Calu3 (cell line): ENCODE data around the gene HS3ST3B1. TPM values are rescaled to one million over a fixed set of nuclear protein-coding genes. Genes with fewer than 3 reads are reported as not detected.

Experiments
- BruUV-seq: library from RNA; stranded (reverse); fragments of 400-500 nt; replicated peaks from 2 replicates; lab custom pipeline; 2021; lab: Mats Ljungman, UMichigan
- CTCF ChIA-PET: fragments of 300-600 bp; sonication (Branson Sonifier 250); formaldehyde crosslinking; loops from one replicate; lab custom pipeline; 2022; ENCODE audit warnings: antibody characterized with exemption; lab: Charles Lee
- DNase-seq: peaks from one replicate; pipeline ENCODE4 v3.0.0; 2022
- H3K27ac Mint-ChIP-seq: one replicate; pipeline ENCODE4 v1.8.0; 2022; ENCODE audit warnings: mixed read lengths; ENCODE audit not compliant: unreplicated experiment
- H3K27me3 Mint-ChIP-seq: one replicate; pipeline ENCODE4 v1.8.0; 2022; ENCODE audit warnings: mixed read lengths; ENCODE audit not compliant: unreplicated experiment
- H3K36me3 Mint-ChIP-seq: one replicate; pipeline ENCODE4 v1.8.0; 2022; ENCODE audit warnings: mild to moderate bottlenecking, moderate library complexity, mixed read lengths; ENCODE audit not compliant: insufficient read depth, unreplicated experiment
- H3K4me1 Mint-ChIP-seq: one replicate; pipeline ENCODE4 v1.8.0; 2022; ENCODE audit warnings: mild to moderate bottlenecking, low read depth, mixed read lengths; ENCODE audit not compliant: unreplicated experiment
- H3K4me3 Mint-ChIP-seq: one replicate; pipeline ENCODE4 v1.8.0; 2022; ENCODE audit warnings: mild to moderate bottlenecking, low read depth, moderate library complexity, mixed read lengths; ENCODE audit not compliant: unreplicated experiment
- H3K9me3 Mint-ChIP-seq: one replicate; pipeline ENCODE4 v1.8.0; 2022; ENCODE audit warnings: low read depth, mixed read lengths; ENCODE audit not compliant: unreplicated experiment
- intact Hi-C: fragments of 100-400 bp; cut with micrococcal nuclease; formaldehyde crosslinking; loops from one replicate; pipeline ENCODE4 v1.10.0; 2022; ENCODE audit not compliant: unreplicated experiment
- total RNA-seq: library from RNA; stranded (reverse); gene quantifications from 2 replicates; pipeline ENCODE4 v1.2.3, GENCODE V29; 2022
- TF ChIP-seq, protein P1 (sequence below): fragments of 200-600 bp; IDR thresholded peaks from one replicate; pipeline ENCODE4 v1.8.0; 2022; ENCODE audit warnings: antibody characterized with exemption; ENCODE audit not compliant: unreplicated experiment

Gene HS3ST3B1
- total RNA-seq, 1 experiment from 2014 or later = 0.80 TPM

DNA sequence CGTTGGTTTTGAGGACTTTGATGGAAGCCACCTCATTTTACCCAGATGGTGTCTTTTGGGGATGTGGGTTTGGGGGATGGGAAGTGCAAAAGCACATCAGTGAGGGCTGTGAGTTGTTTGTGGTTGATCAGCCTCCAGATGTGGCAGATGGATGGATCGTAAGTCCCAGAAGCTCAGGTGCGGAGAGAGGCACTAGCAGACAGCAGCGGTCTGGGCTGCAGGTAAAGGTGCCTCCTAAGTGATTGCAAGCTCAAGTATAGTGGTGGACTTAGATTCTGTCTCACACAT is 18.0 kb downstream of the HS3ST3B1 start:
- TF ChIP-seq, protein P1, sequence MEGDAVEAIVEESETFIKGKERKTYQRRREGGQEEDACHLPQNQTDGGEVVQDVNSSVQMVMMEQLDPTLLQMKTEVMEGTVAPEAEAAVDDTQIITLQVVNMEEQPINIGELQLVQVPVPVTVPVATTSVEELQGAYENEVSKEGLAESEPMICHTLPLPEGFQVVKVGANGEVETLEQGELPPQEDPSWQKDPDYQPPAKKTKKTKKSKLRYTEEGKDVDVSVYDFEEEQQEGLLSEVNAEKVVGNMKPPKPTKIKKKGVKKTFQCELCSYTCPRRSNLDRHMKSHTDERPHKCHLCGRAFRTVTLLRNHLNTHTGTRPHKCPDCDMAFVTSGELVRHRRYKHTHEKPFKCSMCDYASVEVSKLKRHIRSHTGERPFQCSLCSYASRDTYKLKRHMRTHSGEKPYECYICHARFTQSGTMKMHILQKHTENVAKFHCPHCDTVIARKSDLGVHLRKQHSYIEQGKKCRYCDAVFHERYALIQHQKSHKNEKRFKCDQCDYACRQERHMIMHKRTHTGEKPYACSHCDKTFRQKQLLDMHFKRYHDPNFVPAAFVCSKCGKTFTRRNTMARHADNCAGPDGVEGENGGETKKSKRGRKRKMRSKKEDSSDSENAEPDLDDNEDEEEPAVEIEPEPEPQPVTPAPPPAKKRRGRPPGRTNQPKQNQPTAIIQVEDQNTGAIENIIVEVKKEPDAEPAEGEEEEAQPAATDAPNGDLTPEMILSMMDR = no peak
- Mint-ChIP-seq H3K9me3 (peaks cover 3% of the 10 kb centered on the region), H3K36me3 (no peaks in the 10 kb centered on the region), H3K4me3 (no peak overlapping the region), H3K27me3 (no peaks in the 10 kb centered on the region), H3K4me1 (no peaks in the 10 kb centered on the region), H3K27ac (no peak overlapping the region)
- CTCF ChIA-PET = no interaction called here
- BruUV-seq = no TSS peak
- intact Hi-C loops = no loop called here
- DNase-seq = no peak

DNA sequence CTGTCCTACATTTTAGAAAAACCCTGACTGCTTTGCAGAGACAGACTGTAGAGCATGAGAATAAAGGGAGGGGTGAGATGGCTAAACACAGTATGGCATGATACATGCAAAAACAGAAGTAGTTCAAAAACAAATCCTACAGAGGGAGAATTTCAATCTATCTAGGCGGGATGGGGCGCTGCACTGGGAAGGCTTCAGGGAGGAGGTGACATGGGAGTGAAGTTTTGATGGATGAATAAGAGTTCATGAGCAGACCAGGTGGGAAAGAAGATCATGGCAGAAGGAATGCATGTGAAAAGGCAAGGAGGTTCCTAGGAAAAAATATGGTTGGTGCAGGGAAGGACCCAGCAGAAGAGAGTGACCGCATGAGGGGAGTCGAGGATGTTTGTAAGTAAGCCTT is 19.2 kb downstream of the HS3ST3B1 start:
- no peak for DNase-seq
- TF ChIP-seq, protein P1 = no peak
- CTCF ChIA-PET = no interaction called here
- Mint-ChIP-seq H3K27ac (no peak overlapping the region), H3K4me1 (no peaks in the 10 kb centered on the region), H3K27me3 (no peaks in the 10 kb centered on the region), H3K4me3 (no peak overlapping the region), H3K36me3 (no peaks in the 10 kb centered on the region), H3K9me3 (peaks cover 5% of the 10 kb centered on the region)
- intact Hi-C loops = no loop called here
- BruUV-seq = no TSS peak

DNA sequence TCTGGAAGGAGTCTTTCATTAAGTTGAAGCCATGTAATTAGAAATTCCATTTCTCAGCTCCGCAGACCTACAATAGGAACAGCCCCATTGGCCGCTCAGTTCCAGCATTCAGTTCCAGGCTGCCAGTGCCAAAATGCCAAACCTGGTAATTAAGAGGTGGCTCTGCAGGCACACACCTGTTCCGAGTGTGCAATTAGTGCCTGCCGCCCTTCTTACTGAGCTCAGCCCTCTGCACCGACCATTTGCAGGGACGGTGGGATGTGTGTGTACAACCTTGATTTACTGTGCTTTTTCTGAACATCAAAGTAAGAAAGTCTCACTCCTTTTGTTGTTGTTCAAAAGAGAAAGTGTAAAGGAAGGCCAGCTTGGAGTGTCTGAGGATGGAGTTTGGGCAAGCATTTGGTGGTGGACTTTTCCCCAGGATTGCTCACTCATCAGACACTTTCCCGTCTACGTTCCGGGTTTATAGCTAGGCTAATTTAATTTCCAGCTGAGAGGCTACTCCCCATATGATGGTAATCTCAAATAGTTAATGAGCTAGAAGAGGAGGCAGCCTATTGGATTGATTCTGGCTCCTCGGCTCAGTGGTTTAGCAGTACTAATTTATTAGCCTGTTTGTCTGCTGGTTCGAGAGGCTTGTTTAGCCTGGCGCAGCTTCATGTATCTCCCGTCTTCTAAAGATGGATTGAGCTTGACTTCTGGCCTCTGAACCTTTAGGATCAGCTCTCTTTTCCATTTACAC is 20.0 kb downstream of the HS3ST3B1 start:
- Mint-ChIP-seq H3K4me3 (no peak overlapping the region), H3K36me3 (no peaks in the 10 kb centered on the region), H3K27ac (no peak overlapping the region), H3K4me1 (no peaks in the 10 kb centered on the region), H3K27me3 (no peaks in the 10 kb centered on the region), H3K9me3 (peaks cover 7% of the 10 kb centered on the region)
- BruUV-seq = no TSS peak
- CTCF ChIA-PET = interaction anchor here (0.6 kb wide), 1 partner anchor 74 kb away, joined by 3 read pairs; no protein-coding TSS in a partner anchor
- TF ChIP-seq, protein P1 = no peak
- no peak for DNase-seq
- intact Hi-C loops = no loop called here

DNA sequence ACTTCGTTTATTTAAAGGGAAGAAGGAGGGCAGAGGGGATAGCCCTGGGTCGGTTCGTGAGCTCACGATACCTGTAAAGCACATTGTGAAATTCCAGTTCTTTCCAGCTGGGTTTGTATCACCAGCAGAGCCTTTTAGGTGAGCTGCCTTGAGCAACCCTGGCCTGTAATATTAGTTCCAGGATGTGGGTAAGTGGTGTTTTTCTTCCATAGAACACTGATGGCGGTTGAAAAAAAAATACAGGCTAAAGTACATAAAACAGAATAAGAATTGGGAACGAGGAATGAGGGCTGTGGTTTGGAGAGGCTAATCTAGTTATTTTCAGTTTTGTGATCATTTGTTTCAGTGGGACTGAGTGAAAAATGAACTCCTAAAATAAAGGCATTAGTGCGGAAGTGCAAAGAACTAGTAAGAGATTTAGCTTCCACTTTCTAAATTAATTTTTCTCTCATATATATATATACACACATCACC is 20.6 kb downstream of the HS3ST3B1 start:
- no peaks in the 10 kb centered on the region for H3K4me1 Mint-ChIP-seq
- CTCF ChIA-PET = no interaction called here
- H3K27ac Mint-ChIP-seq = no peak overlapping the region

More for the DNA sequence above, 20.6 kb downstream of the HS3ST3B1 start:
- TF ChIP-seq, protein P1 = no peak
- DNase-seq = no peak
- Mint-ChIP-seq H3K9me3 (peaks cover 9% of the 10 kb centered on the region), H3K4me3 (no peak overlapping the region), H3K27me3 (no peaks in the 10 kb centered on the region), H3K36me3 (no peaks in the 10 kb centered on the region)
- intact Hi-C loops = no loop called here
- no TSS peak for BruUV-seq
